K562 (cell line): ENCODE results near the gene PUS7. TPM values are rescaled to one million over a fixed set of nuclear protein-coding genes. Genes with fewer than 3 reads are reported as not detected.

Experiments used
- KAT7 ChIP-seq: sonication (generic); formaldehyde crosslinking; IDR thresholded peaks from 2 replicates; pipeline ENCODE4 v1.8.0; 2022; ENCODE audit warnings: missing genetic modification reagents, mild to moderate bottlenecking, borderline replicate concordance
- ZC3H4 ChIP-seq: sonication (generic); formaldehyde crosslinking; IDR thresholded peaks from 2 replicates; pipeline ENCODE4 v1.9.0; 2021; ENCODE audit warnings: missing genetic modification reagents, borderline replicate concordance
- ZNF668 ChIP-seq: fragments of 250-450 bp; sonication (Bioruptor Pico); IDR thresholded peaks from 2 replicates; pipeline ENCODE4 v1.8.0; 2022; ENCODE audit warnings: mild to moderate bottlenecking, inconsistent platforms
- ZZZ3 ChIP-seq: fragments of 450-650 bp; IDR thresholded peaks from 2 replicates; pipeline ENCODE4 v1.6.1; 2016; ENCODE audit warnings: antibody characterized with exemption, mild to moderate bottlenecking, moderate library complexity
- polyA plus RNA-seq, 8 experiments: library from polyadenylated mRNA; depleted of rRNA in 4 of 8; stranded (reverse) in 5 of 8; unstranded in 3 of 8; fragments of >200 nt; fragmentation: Nextera tagmentation in 2 of 8; fragmentation: Illumina TruSeq in 1 of 8; extraction: Ambion mirVana in 2 of 8; extraction: Trizol in 1 of 8; gene quantifications; 2 replicates each; pipeline versions ENCODE4 v1.2.1 to v1.2.3, GENCODE V29; 2011 to 2014; ENCODE audit warnings: inconsistent platforms in 1 of 8, missing spikeins in 1 of 8
- total RNA-seq, 7 experiments: library from RNA; depleted of rRNA in 6 of 7; stranded (reverse); fragments of >200 nt in 6 of 7; fragmentation: Illumina TruSeq in 2 of 7; extraction: Trizol in 2 of 7; gene quantifications; 2 replicates each; pipeline versions ENCODE4 v1.2.1 to v1.2.3, GENCODE V29; 2011 to 2021; ENCODE audit warnings: low replicate concordance in 1 of 7
- TF ChIP-seq, protein P1 (sequence below): sonication (generic); formaldehyde crosslinking; IDR thresholded peaks from 2 replicates; pipeline ENCODE4 v1.8.0; 2022; ENCODE audit warnings: missing genetic modification reagents, mild to moderate bottlenecking, borderline replicate concordance
- TF ChIP-seq, protein P2 (sequence below): fragments of 450-650 bp; IDR thresholded peaks from 2 replicates; pipeline ENCODE4 v1.6.1; 2018; ENCODE audit not compliant: partially characterized antibody
- TF ChIP-seq, protein P3 (sequence below): fragments of 250-450 bp; sonication (Bioruptor Pico); IDR thresholded peaks from 2 replicates; pipeline ENCODE4 v1.9.0; 2021; ENCODE audit warnings: mild to moderate bottlenecking

Gene PUS7
- total and polyA plus RNA-seq, 9 of the 15 experiments (the other 6 are each of a cell fraction or from before 2014, with no cell fraction given), result 15.1 to 95.6 (median 63.2) TPM

DNA sequence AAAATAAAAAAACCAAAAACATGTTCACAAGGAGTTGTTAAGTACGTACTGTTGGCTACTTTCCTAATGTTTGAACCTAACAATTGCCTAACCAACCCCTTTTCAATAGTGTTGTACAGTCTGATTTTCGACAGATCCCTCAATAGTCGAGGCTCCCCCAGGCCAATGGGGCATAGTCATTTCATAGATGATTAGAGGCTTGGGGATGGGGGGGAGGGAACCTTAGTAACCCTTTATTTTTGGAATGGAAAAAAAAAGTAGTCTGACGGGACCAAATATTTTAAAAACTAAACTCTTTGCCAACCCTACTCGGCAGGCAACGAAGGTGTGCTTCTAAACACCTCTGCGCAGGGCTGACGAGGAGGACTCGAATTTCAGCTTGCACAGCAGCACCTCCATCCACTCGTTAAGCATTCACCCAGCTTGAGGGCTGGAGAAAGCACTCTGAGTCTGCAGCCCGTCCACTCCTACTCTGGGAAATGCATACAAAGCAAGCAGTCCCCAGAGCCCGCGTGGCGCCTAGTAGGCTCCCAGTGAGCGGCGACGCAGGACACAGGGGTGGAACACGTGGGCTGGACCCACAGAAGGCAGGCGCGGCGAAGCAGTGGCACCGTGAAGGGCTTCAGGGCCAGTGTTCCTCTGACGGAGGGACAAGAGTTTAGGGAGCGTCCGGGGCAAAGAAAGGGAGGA, 899 bp downstream of the PUS7 start (continued):
- TF ChIP-seq, protein P1, sequence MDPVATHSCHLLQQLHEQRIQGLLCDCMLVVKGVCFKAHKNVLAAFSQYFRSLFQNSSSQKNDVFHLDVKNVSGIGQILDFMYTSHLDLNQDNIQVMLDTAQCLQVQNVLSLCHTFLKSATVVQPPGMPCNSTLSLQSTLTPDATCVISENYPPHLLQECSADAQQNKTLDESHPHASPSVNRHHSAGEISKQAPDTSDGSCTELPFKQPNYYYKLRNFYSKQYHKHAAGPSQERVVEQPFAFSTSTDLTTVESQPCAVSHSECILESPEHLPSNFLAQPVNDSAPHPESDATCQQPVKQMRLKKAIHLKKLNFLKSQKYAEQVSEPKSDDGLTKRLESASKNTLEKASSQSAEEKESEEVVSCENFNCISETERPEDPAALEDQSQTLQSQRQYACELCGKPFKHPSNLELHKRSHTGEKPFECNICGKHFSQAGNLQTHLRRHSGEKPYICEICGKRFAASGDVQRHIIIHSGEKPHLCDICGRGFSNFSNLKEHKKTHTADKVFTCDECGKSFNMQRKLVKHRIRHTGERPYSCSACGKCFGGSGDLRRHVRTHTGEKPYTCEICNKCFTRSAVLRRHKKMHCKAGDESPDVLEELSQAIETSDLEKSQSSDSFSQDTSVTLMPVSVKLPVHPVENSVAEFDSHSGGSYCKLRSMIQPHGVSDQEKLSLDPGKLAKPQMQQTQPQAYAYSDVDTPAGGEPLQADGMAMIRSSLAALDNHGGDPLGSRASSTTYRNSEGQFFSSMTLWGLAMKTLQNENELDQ (CRISPR knock-in tag), result peak; percentile 93
- TF ChIP-seq ZZZ3 (no peak), ZNF668 (CRISPR knock-in tag) (no peak), ZC3H4 (0 out of 2 replicates have a peak, but pooled peaks have one; percentile 12), KAT7 (CRISPR knock-in tag) (0 out of 2 replicates have a peak, but pooled peaks have one; percentile 6)
- TF ChIP-seq, protein P2, sequence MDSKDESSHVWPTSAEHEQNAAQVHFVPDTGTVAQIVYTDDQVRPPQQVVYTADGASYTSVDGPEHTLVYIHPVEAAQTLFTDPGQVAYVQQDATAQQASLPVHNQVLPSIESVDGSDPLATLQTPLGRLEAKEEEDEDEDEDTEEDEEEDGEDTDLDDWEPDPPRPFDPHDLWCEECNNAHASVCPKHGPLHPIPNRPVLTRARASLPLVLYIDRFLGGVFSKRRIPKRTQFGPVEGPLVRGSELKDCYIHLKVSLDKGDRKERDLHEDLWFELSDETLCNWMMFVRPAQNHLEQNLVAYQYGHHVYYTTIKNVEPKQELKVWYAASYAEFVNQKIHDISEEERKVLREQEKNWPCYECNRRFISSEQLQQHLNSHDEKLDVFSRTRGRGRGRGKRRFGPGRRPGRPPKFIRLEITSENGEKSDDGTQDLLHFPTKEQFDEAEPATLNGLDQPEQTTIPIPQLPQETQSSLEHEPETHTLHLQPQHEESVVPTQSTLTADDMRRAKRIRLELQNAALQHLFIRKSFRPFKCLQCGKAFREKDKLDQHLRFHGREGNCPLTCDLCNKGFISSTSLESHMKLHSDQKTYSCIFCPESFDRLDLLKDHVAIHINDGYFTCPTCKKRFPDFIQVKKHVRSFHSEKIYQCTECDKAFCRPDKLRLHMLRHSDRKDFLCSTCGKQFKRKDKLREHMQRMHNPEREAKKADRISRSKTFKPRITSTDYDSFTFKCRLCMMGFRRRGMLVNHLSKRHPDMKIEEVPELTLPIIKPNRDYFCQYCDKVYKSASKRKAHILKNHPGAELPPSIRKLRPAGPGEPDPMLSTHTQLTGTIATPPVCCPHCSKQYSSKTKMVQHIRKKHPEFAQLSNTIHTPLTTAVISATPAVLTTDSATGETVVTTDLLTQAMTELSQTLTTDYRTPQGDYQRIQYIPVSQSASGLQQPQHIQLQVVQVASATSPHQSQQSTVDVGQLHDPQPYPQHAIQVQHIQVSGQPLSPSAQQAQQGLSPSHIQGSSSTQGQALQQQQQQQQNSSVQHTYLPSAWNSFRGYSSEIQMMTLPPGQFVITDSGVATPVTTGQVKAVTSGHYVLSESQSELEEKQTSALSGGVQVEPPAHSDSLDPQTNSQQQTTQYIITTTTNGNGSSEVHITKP, result peak; percentile 13
- TF ChIP-seq, protein P3, sequence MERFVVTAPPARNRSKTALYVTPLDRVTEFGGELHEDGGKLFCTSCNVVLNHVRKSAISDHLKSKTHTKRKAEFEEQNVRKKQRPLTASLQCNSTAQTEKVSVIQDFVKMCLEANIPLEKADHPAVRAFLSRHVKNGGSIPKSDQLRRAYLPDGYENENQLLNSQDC, result no peak
